ENCODE measurements around the gene B3GNT4.
A peak's percentile ranks its signal among the peaks of the same experiment; 100 is the strongest.
"Not testable (repeated sequence)": the region's sequence is repeated elsewhere in the genome, so short reads cannot be mapped to it uniquely, and the experiment has no call there.

Gene B3GNT4

GRCh38 chr12:122203301-122204166 lies at the start of gene B3GNT4:
Gene B3GNT4 (plus strand): TSS chr12:122203709. CDS start chr12:122204619, 910 bp downstream.
- peak; percentile 74 to 81 for DNase-seq

GRCh38 chr12:122155705-122156104 lies 47.8 kb upstream of the B3GNT4 start:
- DNase-seq = no peak

GRCh38 chr12:122158700-122159285 lies 44.7 kb upstream of the B3GNT4 start:
- no peak for DNase-seq

GRCh38 chr12:122159882-122160281 lies 43.6 kb upstream of the B3GNT4 start:
- DNase-seq = no peak

- DNase-seq = no peak
These were observed 42.7 kb upstream of the B3GNT4 start for GRCh38 chr12:122160761-122161160.

GRCh38 chr12:122161682-122162081 lies 41.8 kb upstream of the B3GNT4 start:
- DNase-seq = no peak

- DNase-seq = no peak
These were observed 40.5 kb upstream of the B3GNT4 start for GRCh38 chr12:122162976-122163375.

GRCh38 chr12:122166422-122167349 lies 36.8 kb upstream of the B3GNT4 start:
- no peak for DNase-seq

- DNase-seq = no peak
These were observed 36.1 kb upstream of the B3GNT4 start for GRCh38 chr12:122167356-122167925.

GRCh38 chr12:122168492-122168891 lies 35.0 kb upstream of the B3GNT4 start:
- no peak for DNase-seq

GRCh38 chr12:122171399-122171798 lies 32.1 kb upstream of the B3GNT4 start:
- no peak for DNase-seq

GRCh38 chr12:122172262-122172939 lies 31.1 kb upstream of the B3GNT4 start:
- no peak for DNase-seq

GRCh38 chr12:122174155-122174845 lies 29.2 kb upstream of the B3GNT4 start, which contains the start of gene IL31:
Gene IL31 (minus strand): TSS chr12:122174221. CDS start chr12:122174172, 49 bp downstream.
- DNase-seq = no peak

- DNase-seq = not testable (repeated sequence)
These were observed 27.0 kb upstream of the B3GNT4 start for GRCh38 chr12:122176473-122176872.

GRCh38 chr12:122182887-122183587 lies 20.5 kb upstream of the B3GNT4 start, which contains the start of gene LRRC43:
Gene LRRC43 (plus strand): TSS chr12:122183123. CDS start chr12:122183145, 22 bp downstream.
- no peak for DNase-seq

GRCh38 chr12:122183588-122183940 lies 19.9 kb upstream of the B3GNT4 start:
- DNase-seq = no peak

- DNase-seq = no peak
These were observed 19.0 kb upstream of the B3GNT4 start for GRCh38 chr12:122184517-122184916.

GRCh38 chr12:122185079-122185478 lies 18.4 kb upstream of the B3GNT4 start:
- DNase-seq = no peak

- DNase-seq = no peak
These were observed 17.9 kb upstream of the B3GNT4 start for GRCh38 chr12:122185494-122186082.

GRCh38 chr12:122187466-122187865 lies 16.0 kb upstream of the B3GNT4 start:
- DNase-seq = no peak
